ENCODE results near the gene TXNRD1. TPM values are rescaled to one million over a fixed set of nuclear protein-coding genes. Genes with fewer than 3 reads are reported as not detected.

TXNRD1 gene
- total and polyA plus RNA-seq, 2 of the 8 experiments (the other 6 are each of a cell fraction or from before 2014, with no cell fraction given), result 56.8 to 127 TPM

GRCh38 chr12:104359216-104359615 is 143.6 kb downstream of the TXNRD1 start:
- Histone ChIP-seq H3K9me3 (ENCODE audit: insufficient read depth in 2 of 2, low read depth in 1 of 2, low read length in 1 of 2) (no peaks in the 10 kb centered on the region), H3K79me2 (ENCODE audit: control insufficient read depth in 1 of 2, insufficient read depth in 2 of 2, low read length in 2 of 2) (no peaks in the 10 kb centered on the region), H3K4me1 (replicated peaks in 1 of 4; ENCODE audit: control insufficient read depth in 3 of 4, insufficient read depth in 4 of 4, low read length in 3 of 4) (no peaks in the 10 kb centered on the region), H2BK5ac (ENCODE audit: low read depth, low read length) (no peak overlapping the region), H2AFZ (ENCODE audit: low read length) (no peak overlapping the region), H3K4me3 (ENCODE audit: extremely low read depth in 1 of 4, insufficient read depth in 2 of 4, low read depth in 3 of 4, low read length in 4 of 4) (no peak overlapping the region), H3K4ac (replicated peaks; ENCODE audit: insufficient read length, low read depth, low read length) (no peak overlapping the region), H2AK5ac (ENCODE audit: low read depth, low read length) (no peak overlapping the region), H3K18ac (ENCODE audit: extremely low read depth, low read length) (no peak overlapping the region), H3K23ac (ENCODE audit: insufficient read length) (no peak overlapping the region), H3K56ac (replicated peaks; ENCODE audit: insufficient read length, low read depth, low read length) (no peak overlapping the region), H2BK12ac (ENCODE audit: low read depth, low read length) (no peak overlapping the region), H3K4me2 (ENCODE audit: insufficient read depth in 1 of 2, low read depth in 2 of 2, low read length in 2 of 2) (no peak overlapping the region), H4K91ac (replicated peaks; ENCODE audit: insufficient read length, low read length) (no peak overlapping the region), H2BK120ac (replicated peaks; ENCODE audit: low read depth, low read length) (no peak overlapping the region), H4K20me1 (replicated peaks in 1 of 2; ENCODE audit: control insufficient read depth in 1 of 2, insufficient read depth in 2 of 2, low read length in 2 of 2) (no peaks in the 10 kb centered on the region), H4K5ac (ENCODE audit: insufficient read length, low read depth, low read length) (no peak overlapping the region), H3K14ac (ENCODE audit: insufficient read length) (no peak overlapping the region), H3K36me3 (ENCODE audit: control insufficient read depth in 2 of 4, insufficient read depth in 4 of 4, low read length in 3 of 4) (no peaks in the 10 kb centered on the region; a peak in 1 of 8 replicates), H3K9ac (replicated peaks in 1 of 4; ENCODE audit: extremely low read depth in 1 of 4, low read depth in 3 of 4, low read length in 3 of 4) (no peak overlapping the region), H3K27ac (ENCODE audit: low read depth, low read length) (no peak overlapping the region), H2BK20ac (ENCODE audit: low read length) (no peak overlapping the region), H4K8ac (ENCODE audit: extremely low read depth, insufficient read depth, low read length) (no peak overlapping the region), H3K23me2 (ENCODE audit: low read depth, low read length) (no peaks in the 10 kb centered on the region), H2BK15ac (ENCODE audit: low read length) (no peak overlapping the region), H3K27me3 (replicated peaks in 1 of 4; ENCODE audit: control insufficient read depth in 3 of 4, extremely low read depth in 1 of 4, insufficient read depth in 3 of 4, low read length in 3 of 4) (no peaks in the 10 kb centered on the region), H3K79me1 (ENCODE audit: low read depth, low read length) (no peaks in the 10 kb centered on the region)
- ChIA-PET POLR2A (ENCODE audit: partially characterized antibody) (no interaction called here), CTCF (ENCODE audit: partially characterized antibody) (interaction anchor here (1.0 to 2.2 kb wide), 7 partner anchors 8 to 384 kb away, joined by 3 to 16 read pairs (median 9); no protein-coding TSS in a partner anchor)
- DNase-seq (ENCODE audit: low read depth in 1 of 2, low spot score in 2 of 2) (no peak), FAIRE-seq (no peak)
- 95% methylated on average over 10 of the region's 10 CpGs; no CpG with 5 or more reads in 1 of the 2 experiments for WGBS, 2 experiments (ENCODE audit: extremely low coverage in 1 of 2, insufficient coverage in 1 of 2, insufficient read length in 1 of 2, insufficient replicate concordance in 2 of 2, low coverage in 1 of 2, low lambda C conversion rate in 2 of 2, missing lambda C conversion rate in 1 of 2)
- TF ChIP-seq CREB1 (IDR thresholded peaks at IDR 0.05), result no peak
- no peak for TF ChIP-seq RBBP5 (IDR thresholded peaks at IDR 0.05; ENCODE audit: borderline replicate concordance, low read depth, low read length)
- no peak for TF ChIP-seq MAX (IDR thresholded peaks at IDR 0.05)
- no peak for TF ChIP-seq KDM1A (IDR thresholded peaks at IDR 0.05; ENCODE audit: borderline replicate concordance, low read length)
- no peak for TF ChIP-seq RXRA (IDR thresholded peaks at IDR 0.05; ENCODE audit: insufficient read depth, low read depth, low read length)

All from H1 (cell line).